AG08395 (cell line): ENCODE data around the gene ASIC2.

ENCODE experiments used
- DNase-seq: peaks from one replicate; pipeline ENCODE4 v3.0.0; 2012; ENCODE audit warnings: mixed read lengths, low spot score

The ASIC2 gene

DNA sequence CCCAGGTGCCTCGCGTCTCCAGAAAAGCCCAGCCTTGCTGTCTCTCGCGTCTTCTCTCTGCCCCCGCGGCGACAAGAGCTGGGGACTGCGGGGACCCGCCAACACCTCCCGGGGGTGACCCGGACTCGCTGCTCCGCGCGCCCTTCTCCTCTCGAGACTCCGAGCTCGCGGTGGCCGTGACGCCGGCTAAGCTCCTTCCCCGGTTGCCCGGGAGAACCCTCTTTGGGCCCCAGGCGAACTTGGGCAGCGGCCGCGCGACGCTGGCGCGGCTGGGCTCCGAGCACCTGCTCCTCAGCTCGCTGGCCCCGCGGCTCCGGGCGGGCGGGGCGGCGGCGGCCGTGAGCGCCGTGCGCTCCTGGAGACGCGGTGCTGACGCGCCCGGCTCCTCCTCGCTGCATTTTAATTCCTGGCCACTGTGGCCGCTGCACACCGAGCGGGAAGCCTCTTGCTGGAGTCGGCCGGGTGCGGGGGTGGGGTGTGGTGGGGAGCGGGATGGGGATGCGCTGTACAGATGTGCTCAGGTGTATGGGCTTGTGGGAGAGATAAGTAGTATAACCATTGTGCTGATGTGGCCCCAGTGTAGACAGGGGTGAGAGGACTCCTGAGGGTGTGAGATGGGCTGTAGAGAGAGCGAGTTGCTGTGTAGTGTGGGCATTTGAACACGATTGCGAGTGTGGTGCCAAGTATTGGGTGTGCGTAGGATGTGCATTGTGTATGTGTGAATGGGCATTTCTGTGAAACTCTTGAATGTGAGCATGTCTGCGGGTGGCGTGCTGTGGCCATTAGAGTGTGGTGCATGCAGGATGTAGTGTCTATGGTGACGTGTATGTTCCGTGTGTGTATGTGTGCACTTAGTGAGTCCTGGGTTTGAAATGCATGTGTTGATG lies at the start of gene ASIC2:
ASIC2 (minus strand) TSS at position 315 of the 887 bp plus-strand sequence.
- no peak for DNase-seq

DNA sequence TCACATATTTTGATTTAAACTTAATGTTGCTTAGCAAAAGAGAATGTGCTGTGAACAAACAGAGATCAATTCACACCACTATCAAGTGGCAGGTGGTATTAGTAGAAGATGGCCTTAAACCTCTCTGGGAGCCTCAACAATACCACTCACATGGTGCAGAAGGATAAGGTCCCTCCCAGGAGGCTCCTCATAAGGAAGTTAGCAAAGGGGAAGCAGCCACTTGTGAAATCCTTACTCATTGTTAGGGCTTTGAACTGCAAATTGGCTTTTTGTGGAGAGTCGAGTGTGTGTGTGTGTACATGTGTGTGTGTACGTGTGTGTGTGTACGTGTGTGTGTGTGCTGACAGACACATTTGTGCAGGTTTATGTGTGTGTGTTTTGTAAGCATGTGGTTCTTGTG lies 48.9 kb upstream of the ASIC2 start:
- no peak for DNase-seq

DNA sequence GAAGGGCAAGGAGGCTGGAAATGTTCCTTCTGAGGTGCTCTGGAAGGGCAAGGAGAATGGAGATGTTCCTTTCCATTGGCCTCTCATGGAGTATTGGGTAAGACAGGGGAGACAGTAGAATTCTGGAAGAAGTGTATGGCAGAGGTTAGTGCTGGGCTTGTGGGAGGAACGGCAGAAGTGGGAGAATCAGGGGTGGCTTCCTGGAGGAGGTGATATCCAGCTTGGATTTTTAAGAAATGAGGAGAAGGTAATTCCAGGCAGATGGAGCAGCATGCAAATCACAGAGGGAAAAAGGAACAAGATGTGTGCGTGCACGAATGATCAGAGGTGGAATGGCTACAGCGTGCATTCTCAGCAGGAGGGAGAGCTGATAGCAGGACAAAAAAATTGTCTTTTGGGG lies 45.1 kb upstream of the ASIC2 start:
- no peak for DNase-seq

DNA sequence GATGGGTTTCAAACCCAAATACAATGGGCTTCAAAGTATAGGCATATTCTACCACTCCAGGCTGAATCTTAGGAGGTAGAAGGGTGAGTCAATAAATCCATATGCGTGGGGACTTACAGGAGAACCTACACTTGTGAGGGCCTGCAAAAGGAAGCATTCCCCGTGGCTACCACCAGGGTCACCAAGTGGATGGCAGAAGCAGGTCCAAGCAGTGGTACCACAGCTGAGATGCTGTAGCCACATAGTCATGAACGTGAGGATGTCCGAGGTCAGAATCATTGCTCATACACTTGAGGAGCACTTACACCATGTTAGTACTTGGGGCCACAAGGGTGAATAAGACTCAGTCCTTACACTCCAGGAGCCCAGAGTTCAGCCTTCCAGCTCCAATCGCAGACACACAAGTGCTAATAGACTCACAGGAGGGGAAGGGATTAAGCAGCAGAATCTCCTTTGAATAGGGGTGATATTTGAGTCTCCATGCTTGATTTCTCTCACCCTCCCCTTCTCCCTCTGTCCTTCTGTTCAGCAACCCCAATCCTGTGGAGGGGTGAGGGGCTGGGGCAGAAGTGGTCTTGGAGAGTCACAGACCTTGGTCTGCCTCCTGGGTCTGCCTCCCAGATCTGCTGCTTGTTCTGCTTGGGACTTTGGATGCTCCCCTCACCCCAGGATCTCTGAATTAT lies 42.5 kb upstream of the ASIC2 start:
- DNase-seq, result no peak

DNA sequence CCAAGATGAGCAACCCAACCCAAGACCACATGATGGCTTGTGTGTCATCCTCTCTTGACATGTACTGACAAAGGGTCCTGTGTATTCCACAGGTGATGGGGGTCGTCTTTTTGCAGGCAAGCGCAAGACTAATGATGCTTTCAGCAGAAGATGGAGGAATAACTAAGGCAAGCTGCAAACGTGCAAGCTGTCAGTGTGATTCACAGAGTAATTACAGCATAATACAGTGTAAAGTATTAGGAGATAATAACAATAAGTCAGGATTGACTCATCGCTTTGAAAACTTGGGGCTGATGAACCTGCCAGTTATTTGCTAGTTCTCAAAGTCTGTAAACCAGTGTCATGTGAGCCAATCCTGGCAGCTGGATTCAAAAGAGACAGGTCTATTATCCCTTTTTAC lies 41.6 kb upstream of the ASIC2 start:
- no peak for DNase-seq

DNA sequence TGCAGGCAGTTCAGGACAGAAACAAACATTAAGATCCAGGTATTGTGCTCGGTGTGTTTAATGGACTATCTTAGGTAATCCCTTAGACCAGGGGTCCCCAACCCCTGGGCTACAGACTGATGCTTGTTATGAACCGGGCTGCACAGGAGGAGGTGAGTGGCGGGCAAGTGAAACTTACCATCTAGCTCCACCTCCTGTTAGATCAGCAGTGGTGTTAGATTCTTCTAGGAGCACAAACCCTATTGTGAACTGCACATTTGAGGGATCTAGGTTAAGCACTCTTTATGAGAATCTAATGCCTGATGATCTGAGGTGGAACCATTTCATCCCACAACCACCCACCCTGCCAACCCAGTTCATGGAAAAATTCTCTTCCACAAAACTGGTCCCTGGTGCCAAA lies 37.8 kb upstream of the ASIC2 start:
- DNase-seq, result no peak

DNA sequence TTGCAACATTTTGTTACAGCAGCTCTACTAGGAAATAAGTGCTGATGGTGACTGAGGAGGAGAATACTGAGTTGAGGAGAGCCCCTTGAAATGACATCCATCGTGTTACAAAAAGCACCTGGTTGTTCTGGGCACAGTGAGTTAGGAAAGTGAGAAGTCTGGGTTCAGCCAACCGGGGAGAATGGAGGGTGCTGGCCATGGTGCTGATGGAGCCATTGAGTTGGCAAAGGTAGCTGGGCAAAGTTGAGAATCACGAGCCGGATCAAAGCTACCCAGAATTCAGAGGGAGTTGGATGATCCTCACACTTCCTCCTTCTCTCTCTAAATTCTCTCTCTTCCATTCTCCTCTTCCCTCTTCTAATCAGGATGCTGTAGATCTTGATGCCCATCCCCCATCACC lies 35.0 kb upstream of the ASIC2 start:
- no peak for DNase-seq

DNA sequence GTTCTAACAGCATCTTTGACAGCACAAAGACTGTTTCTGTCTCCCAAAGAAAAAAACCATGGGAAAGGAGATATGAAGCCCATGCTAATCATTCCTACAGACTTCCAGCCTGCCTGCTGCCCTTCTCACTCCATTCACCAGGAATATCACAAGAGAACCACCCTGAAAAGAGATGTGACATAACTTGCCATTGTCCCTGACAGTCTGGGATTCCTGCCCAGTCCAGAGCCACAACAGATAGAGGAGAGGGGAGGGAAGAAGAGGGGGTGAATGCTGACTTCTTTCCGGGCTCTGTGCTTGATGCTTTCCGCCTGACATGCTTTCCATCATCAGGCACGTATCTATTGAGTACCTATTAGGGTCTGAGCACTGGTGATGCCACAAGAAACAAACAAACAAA lies 31.6 kb upstream of the ASIC2 start:
- no peak for DNase-seq

DNA sequence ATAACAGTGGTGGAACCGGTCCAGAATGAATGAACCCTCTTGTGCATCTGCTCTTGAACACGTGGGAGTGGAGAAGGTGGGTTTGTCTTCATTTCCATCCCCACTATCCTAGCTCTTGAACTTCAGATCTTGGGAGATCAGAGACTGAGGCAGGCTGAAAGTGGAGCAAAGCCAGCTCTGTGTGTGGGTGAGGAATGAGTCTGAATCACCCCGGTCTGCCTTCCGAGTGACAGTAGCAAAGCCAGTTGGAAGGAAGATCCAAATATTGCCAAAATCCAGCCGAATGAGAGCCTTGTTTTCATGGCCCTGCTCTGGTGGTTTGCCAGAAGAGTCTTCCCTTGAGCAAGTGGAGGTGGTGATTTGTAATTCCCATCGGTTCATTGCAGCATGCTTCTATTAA lies 29.0 kb upstream of the ASIC2 start:
- DNase-seq, result peak; percentile 27

DNA sequence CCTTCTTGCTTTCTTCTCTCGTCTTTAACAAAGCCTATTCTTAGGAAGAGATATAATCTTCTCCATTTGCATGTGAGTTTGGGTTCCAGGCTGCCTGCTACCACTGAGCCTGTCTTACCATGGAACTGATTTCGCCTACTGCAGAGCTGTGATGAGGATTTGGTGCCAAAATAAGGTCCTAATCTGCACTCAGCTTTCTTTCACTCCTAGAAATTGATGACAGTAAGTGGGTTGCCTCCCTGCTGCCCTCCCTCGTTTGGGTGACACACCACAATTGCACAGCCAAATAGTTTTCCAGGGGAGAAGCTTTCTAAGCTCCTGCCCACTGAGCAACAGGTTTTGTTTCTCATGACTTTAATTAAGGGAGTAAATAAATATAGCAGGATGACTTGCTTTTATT lies 25.1 kb upstream of the ASIC2 start:
- no peak for DNase-seq

DNA sequence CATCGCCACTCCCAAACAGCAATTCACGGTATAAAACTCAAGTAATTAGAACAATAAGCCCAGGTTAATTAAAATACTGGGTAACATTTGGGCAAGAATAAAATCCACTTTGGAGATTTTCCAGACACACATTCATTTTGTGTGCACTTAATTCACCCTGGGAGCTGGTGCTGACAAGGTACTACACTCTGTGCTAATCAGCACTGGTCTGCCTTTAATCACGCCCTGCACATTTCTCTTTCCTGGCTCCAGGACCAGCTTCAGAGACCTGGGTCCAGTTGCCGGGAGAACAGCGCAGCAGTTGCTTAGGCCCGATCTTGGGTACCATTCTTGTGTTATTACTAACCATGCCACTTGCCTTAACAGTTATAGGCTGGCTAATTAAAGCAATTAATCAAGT lies 23.7 kb upstream of the ASIC2 start:
- no peak for DNase-seq

DNA sequence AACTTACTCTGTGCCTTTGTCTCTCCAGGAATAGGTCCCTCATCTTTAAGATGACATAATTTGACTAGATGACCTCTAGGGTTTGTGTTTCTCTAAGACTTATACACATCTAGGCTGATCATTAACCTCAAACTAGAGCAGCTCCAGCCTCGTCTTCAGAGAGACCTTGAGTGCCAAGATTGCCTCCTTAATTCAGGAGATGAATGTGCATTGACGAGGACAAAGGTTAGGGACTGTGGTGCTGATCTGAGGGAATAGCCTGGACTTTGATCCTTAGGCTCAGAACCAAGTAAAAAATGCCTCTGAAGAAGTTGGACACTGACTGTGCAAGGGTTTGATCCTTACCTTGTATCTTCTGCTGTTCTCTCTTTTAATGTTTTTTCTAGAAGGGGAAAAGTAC lies 17.2 kb upstream of the ASIC2 start:
- no peak for DNase-seq

DNA sequence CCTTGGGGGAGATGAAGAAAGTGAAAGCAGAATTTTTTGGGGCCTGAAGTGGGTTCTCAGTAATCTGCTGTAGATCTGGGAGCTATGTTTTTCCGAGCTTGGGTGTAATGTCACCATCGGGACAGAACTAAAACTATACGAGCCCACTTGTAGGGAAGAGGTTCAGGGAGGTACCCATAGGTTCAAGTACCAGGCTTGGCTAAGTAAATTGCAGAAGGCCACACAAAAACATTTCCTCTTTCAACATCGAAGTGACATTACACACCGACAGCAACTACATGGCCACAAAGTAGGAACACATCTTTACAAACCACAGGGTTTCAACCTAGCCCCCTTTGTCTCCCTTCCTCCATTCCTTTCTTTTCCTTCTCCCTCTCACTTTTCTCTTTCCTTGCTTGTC lies 10.2 kb upstream of the ASIC2 start:
- DNase-seq, result no peak

DNA sequence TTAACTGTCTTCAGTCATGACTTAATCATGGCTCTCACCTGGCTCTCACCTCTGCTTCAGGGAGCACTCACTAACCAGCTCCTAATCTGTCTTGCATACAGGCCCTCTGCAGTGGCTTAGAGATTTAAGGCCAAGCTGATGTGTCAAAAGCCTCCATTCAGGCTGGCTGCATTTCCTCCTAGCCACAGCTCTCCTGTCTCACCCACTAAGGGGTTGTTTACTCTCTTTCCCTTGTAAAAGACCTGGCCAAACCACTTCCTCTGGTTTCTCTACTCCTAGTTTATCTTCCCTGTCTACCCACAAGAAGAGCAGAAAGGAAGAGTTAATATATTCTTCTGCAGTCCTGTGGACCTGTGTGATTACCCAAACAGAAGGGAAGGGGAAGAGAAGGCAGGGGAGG lies 9.3 kb upstream of the ASIC2 start:
- DNase-seq, result no peak

DNA sequence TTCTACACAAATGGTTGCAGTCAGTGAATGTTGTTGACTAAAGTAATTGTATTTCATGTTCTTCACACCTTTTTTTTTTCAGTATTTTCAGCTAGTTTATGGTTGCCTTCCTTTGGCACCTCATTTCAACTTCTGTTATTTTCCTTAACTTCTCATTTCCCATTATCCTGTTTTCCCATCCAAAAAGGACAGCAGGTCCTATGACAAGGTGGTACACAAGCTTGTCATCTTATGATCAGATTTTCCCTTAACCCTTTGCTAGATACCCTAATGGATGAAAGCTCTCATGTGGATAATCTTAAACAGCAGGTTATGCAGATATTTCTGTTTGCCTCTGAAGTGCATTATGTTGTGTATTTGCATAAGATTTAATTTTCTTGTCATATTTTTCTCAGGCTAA lies 7.1 kb upstream of the ASIC2 start:
- no peak for DNase-seq

DNA sequence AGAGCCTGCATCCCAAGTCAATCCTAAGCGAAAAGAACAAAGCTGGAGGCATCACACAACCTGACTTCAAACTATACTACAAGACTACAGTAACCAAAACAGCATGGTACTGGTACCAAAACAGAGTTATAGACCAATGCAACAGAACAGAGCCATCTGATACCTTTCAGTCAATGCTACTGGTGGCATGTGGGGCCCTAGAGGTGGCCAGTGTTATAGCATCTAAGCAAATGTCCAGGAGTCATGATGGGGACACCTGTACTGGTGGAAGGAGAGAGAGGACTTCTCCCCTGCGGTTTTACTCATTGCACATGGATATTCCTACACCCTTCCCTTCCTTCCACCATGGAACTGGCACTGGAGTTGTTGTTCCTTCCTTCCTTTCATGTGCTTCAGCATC lies 6.0 kb upstream of the ASIC2 start:
- DNase-seq, result no peak

DNA sequence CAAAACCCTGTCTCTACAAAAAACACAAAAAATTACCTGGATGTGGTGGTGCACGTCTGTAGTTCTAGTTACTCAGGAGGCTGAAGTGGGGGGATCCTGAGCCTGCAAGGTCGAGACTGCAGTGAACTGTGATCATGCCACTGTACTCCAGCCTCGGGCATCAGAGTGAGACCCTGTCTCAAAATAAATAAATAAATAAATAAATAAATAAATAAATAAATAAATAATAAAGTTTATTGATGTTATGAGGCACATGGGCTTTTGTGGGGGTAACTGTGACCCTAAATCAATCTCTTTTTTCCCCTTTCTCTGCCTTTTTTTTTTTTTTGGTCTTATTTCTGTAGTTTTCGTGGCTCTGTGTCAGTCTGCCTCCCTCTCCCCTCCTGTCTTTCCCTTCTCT lies 4.5 kb upstream of the ASIC2 start:
- no peak for DNase-seq

DNA sequence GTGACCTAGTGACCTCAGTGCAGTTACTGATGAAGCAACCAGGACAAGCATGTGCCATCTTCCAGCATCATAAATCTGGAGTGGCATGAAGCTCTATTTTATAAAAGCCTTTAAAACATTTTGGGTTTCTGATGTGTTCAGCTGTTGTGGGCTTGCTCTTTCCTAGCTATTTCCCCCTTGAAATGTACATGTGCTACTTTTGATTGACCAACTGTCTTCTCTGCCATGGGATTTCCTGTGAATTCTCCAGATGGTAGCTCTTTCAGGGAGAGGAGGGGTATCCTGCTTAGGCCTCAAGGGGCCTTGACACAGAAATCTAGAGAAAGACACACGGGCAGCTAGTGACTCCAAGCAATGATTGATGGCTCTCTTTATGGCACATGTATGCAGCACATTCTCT lies 1.9 kb upstream of the ASIC2 start:
- no peak for DNase-seq

DNA sequence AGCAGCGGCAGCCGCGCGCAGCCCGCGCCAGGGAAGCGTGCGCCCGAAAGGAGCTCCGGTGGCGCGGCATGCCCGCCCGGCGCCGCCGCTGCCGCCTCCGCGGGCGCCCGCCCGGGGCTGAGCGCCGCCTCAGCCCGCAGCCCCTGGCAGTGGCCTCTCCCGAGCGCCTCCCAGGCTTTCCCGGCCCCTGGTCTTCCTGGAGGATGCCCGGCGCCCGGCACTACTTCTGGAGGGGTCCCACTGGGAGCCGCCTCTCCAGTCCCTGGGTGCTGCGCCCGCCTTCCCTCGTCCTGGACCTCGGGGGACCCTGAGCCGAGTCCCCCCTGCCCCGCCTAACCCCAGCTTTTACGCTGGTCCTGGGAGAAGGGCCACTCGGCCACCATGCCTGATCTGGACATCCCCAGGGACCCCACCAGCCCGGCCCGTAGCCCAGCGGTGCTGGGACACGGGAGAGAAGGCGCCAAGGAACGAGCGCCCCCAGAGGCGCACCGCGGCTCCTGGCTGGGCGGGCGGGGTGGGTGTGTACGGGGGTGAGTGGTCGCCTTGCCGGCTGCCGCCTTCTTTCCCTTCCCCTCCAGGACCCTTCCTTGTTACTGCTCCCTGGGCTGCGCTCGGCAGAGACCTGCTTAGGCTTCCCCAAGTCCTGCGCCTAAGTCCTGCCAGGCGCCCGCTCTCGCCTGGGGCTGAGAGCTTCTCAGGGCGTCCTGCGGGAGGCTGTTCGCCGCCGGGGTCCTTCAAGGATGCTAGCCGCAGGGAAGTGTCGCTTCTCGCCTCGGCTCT lies 704 bp downstream of the ASIC2 start:
- no peak for DNase-seq

DNA sequence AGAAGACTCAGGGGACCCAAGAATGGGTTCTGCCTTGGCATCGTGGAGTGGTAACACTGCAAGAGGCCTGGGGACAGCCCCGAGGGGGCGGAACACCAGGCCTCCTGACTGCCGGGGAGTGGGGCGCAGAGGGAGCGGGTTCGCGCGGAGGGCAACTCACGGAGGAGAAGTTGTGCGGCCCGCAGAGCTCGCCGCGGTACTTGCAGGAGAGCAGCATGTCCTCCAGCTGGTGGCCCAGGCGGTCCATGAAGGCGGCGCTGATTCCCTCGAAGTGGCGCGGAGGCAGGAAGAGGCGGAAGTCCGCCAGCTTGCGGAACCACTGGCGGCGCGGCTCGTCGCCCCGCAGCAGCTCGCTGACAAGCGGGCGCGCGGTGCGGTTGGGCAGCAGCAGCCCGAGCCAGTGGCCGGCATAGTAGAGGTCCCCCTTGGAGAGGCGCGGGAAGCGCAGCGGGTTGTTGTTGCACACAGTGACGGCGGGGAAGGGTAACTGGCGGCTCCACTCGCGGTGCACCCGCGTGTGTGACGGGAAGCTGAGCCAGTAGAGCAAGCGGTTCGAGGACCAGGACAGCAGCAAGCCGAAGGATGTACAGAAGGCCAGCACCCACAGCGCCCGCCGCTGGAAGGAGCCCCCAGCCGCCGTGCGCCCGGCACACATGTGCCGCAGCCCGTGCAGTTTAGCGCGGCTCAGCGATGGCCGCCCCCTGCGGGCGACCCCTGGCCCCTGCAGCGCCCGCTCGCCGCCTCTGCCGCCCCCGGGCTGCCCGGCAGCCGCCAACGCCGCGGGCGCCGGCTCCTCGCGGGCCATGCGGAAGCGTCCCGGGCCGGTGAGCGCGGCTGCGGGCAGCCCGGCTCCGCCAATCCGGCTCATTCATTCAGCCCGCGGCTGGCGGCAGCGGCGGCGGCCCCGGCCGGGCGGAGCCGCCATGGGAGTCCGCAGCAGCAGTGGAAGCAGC lies 1.6 kb downstream of the ASIC2 start:
- DNase-seq, result peak; percentile 28

DNA sequence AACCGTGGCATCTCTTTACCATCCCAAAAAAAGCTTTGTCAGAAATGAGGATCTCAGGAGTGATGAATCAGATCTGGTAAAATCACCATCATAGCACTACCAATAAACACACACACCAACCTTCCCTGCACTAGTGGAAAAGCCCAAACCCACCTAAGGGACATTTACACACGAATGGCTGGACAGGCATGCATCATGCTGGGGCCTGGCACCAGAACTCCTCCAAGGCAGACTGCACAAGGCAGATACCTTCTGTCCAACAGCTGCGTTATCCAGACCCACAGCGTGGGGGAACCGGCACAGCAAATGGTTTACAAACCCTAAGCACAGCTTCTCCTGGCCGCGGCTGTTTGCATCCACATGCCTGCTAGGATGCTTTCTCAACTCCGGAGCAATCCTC lies 2.8 kb downstream of the ASIC2 start:
- DNase-seq, result no peak

DNA sequence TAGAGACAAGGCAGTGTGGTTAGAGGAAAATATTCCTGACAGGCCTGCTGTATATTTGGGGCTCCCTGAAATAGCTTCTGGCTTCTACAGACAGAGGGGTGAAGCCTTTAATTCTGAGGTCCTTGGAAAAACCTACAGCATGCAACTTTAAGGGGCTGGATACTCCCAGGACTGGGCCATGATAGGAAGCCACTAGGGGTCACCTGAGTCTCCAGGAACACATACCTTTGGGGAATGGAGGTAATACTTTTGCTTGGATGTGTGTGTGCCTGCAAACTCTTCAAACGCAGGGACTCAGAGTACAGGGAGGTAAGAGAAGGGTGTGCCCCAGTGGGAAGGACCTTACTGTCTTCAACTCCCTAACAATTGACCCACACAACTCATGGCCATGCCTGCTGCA lies 4.1 kb downstream of the ASIC2 start:
- DNase-seq, result no peak
